WTC11 (cell line): Measurements from ENCODE around the gene GALNT6. TPM values are rescaled to one million over a fixed set of nuclear protein-coding genes. Genes with fewer than 3 reads are reported as not detected.
"Not testable (repeated sequence)": the region's sequence is repeated elsewhere in the genome, so short reads cannot be mapped to it uniquely, and the experiment has no call there.

Source experiments
- ATAC-seq: fragments of 200-7000 bp; cut with Tn5 transposase; 2 replicates; pipeline ENCODE4 v1.10.0; 2021; ENCODE audit warnings: mild to moderate bottlenecking, moderate library complexity
- CTCF ChIA-PET: fragments of 300-600 bp; sonication (Branson Sonifier 250); formaldehyde crosslinking; loops from one replicate; lab custom pipeline; 2021; ENCODE audit warnings: antibody characterized with exemption; lab: Charles Lee
- POLR2A ChIA-PET: fragments of 350-600 bp; sonication (Branson Sonifier 250); formaldehyde crosslinking; loops from one replicate; lab custom pipeline; 2021; ENCODE audit warnings: antibody characterized with exemption; lab: Charles Lee
- DNase-seq: peaks from one replicate; pipeline ENCODE4 v3.0.0; 2021; ENCODE audit warnings: low spot score
- H3K27ac Mint-ChIP-seq: 2 replicates; pipeline ENCODE4 v1.8.0; 2021; ENCODE audit warnings: mixed read lengths
- H3K27me3 Mint-ChIP-seq: 2 replicates; pipeline ENCODE4 v1.8.0; 2021; ENCODE audit warnings: low read depth, mild to moderate bottlenecking, moderate library complexity, mixed read lengths
- H3K36me3 Mint-ChIP-seq: 2 replicates; pipeline ENCODE4 v1.8.0; 2021; ENCODE audit warnings: mixed read lengths
- H3K4me1 Mint-ChIP-seq: 2 replicates; pipeline ENCODE4 v1.8.0; 2022; ENCODE audit warnings: mixed read lengths
- H3K4me3 Mint-ChIP-seq: 2 replicates; pipeline ENCODE4 v1.8.0; 2021; ENCODE audit warnings: mild to moderate bottlenecking, moderate library complexity, mixed read lengths
- H3K9me3 Mint-ChIP-seq: 2 replicates; pipeline ENCODE4 v1.8.0; 2021; ENCODE audit warnings: mixed read lengths
- AFF4 ChIP-seq: sonication (generic); formaldehyde crosslinking; IDR thresholded peaks from 2 replicates; pipeline ENCODE4 v1.8.1; 2023; ENCODE audit warnings: mild to moderate bottlenecking, missing genetic modification reagents, borderline replicate concordance
- AR ChIP-seq: fragments of 250-450 bp; sonication (Bioruptor Pico); IDR thresholded peaks from 2 replicates; pipeline ENCODE4 v1.9.0; 2021; ENCODE audit warnings: mild to moderate bottlenecking
- ATF2 ChIP-seq: sonication (generic); formaldehyde crosslinking; IDR thresholded peaks from 2 replicates; pipeline ENCODE4 v1.8.1; 2022; ENCODE audit warnings: low read depth, missing genetic modification reagents, borderline replicate concordance
- CBFB ChIP-seq: sonication (generic); formaldehyde crosslinking; IDR thresholded peaks from 2 replicates; pipeline ENCODE4 v1.8.1; 2022; ENCODE audit warnings: mild to moderate bottlenecking, low read depth, missing genetic modification reagents
- FOXJ3 ChIP-seq: sonication (generic); formaldehyde crosslinking; IDR thresholded peaks from 2 replicates; pipeline ENCODE4 v1.9.0; 2021; ENCODE audit warnings: missing genetic modification reagents, mild to moderate bottlenecking, borderline replicate concordance
- FOXP1 ChIP-seq: sonication (generic); formaldehyde crosslinking; IDR thresholded peaks from 2 replicates; pipeline ENCODE4 v1.8.0; 2022; ENCODE audit warnings: missing genetic modification reagents, mild to moderate bottlenecking, moderate library complexity, borderline replicate concordance
- HMGXB4 ChIP-seq: sonication (generic); formaldehyde crosslinking; IDR thresholded peaks from 2 replicates; pipeline ENCODE4 v1.8.1; 2023; ENCODE audit warnings: mild to moderate bottlenecking, moderate library complexity, missing genetic modification reagents
- IRF1 ChIP-seq: sonication (generic); formaldehyde crosslinking; IDR thresholded peaks from 2 replicates; pipeline ENCODE4 v1.8.0; 2023; ENCODE audit warnings: missing genetic modification reagents
- MYBL2 ChIP-seq: sonication (generic); formaldehyde crosslinking; IDR thresholded peaks from 2 replicates; pipeline ENCODE4 v1.8.1; 2023; ENCODE audit warnings: mild to moderate bottlenecking, moderate library complexity, missing genetic modification reagents
- NFATC4 ChIP-seq: fragments of 250-450 bp; sonication (Bioruptor Pico); IDR thresholded peaks from 2 replicates; pipeline ENCODE4 v1.9.0; 2021; ENCODE audit warnings: mild to moderate bottlenecking
- NR1H2 ChIP-seq: sonication (generic); formaldehyde crosslinking; IDR thresholded peaks from 2 replicates; pipeline ENCODE4 v1.9.0; 2021; ENCODE audit warnings: mild to moderate bottlenecking, moderate library complexity, missing genetic modification reagents
- OVOL2 ChIP-seq: fragments of 250-450 bp; sonication (Bioruptor Pico); IDR thresholded peaks from 2 replicates; pipeline ENCODE4 v1.9.0; 2021; ENCODE audit warnings: mild to moderate bottlenecking, borderline replicate concordance
- TCF7 ChIP-seq: sonication (generic); formaldehyde crosslinking; IDR thresholded peaks from 2 replicates; pipeline ENCODE4 v1.8.0; 2022; ENCODE audit warnings: mild to moderate bottlenecking, low read depth, missing genetic modification reagents, moderate library complexity
- USF2 ChIP-seq: sonication (generic); formaldehyde crosslinking; IDR thresholded peaks from 2 replicates; pipeline ENCODE4 v1.8.1; 2023; ENCODE audit warnings: mild to moderate bottlenecking, missing genetic modification reagents, moderate library complexity
- ZBTB21 ChIP-seq: sonication (generic); formaldehyde crosslinking; IDR thresholded peaks from 2 replicates; pipeline ENCODE4 v1.8.1; 2023; ENCODE audit warnings: mild to moderate bottlenecking, missing genetic modification reagents, borderline replicate concordance
- ZNF121 ChIP-seq: sonication (generic); formaldehyde crosslinking; IDR thresholded peaks from 2 replicates; pipeline ENCODE4 v1.8.0; 2023; ENCODE audit warnings: missing genetic modification reagents
- ZNF416 ChIP-seq: fragments of 250-450 bp; sonication (Bioruptor Pico); IDR thresholded peaks from 2 replicates; pipeline ENCODE4 v1.9.0; 2021; ENCODE audit warnings: mild to moderate bottlenecking, inconsistent platforms
- ZNF423 ChIP-seq: fragments of 250-450 bp; sonication (Bioruptor Pico); IDR thresholded peaks from 2 replicates; pipeline ENCODE4 v2.1.2; 2022; ENCODE audit warnings: mild to moderate bottlenecking, moderate library complexity
- ZNF512 ChIP-seq: sonication (generic); formaldehyde crosslinking; IDR thresholded peaks from 2 replicates; pipeline ENCODE4 v1.8.1; 2022; ENCODE audit warnings: missing genetic modification reagents, borderline replicate concordance
- ZNF671 ChIP-seq: fragments of 250-450 bp; sonication (Bioruptor Pico); IDR thresholded peaks from 2 replicates; pipeline ENCODE4 v1.8.0; 2021; ENCODE audit warnings: mild to moderate bottlenecking
- total RNA-seq: library from RNA; stranded (reverse); gene quantifications from 3 replicates; pipeline ENCODE4 v1.2.3, GENCODE V29; 2021

GALNT6 gene
- total RNA-seq, 1 experiment from 2014 or later = 18.3 TPM

- Mint-ChIP-seq H3K27me3 (no peaks in the 10 kb centered on the region), H3K4me1 (peaks cover 3% of the 10 kb centered on the region)
- CTCF ChIA-PET = interaction anchor here (1.2 to 5.2 kb wide), 4 partner anchors 11 to 77 kb away, joined by 5 to 133 read pairs (median 26); partner anchors contain the start of gene SMAGP
Observed at GRCh38 chr12:51339750-51340149, 51.5 kb downstream of the GALNT6 start.

GRCh38 chr12:51337336-51337735 is 53.9 kb downstream of the GALNT6 start:
- POLR2A ChIA-PET, H3K36me3 Mint-ChIP-seq, H3K27me3 Mint-ChIP-seq, H3K9me3 Mint-ChIP-seq, ATAC-seq, H3K27ac Mint-ChIP-seq, DNase-seq, H3K4me3 Mint-ChIP-seq, H3K4me1 Mint-ChIP-seq: not testable (repeated sequence)
- CTCF ChIA-PET = interaction anchor here (0.7 to 1.1 kb wide), 4 partner anchors 25 to 1988 kb away, joined by 3 to 5 read pairs (median 4); partner anchors contain the start of genes SMAGP and TMBIM6

More at GRCh38 chr12:51339750-51340149, 51.5 kb downstream of the GALNT6 start:
- H3K27ac Mint-ChIP-seq = no peak overlapping the region
- POLR2A ChIA-PET = no interaction called here
- ATAC-seq (peak; percentile 60), DNase-seq (no peak)
- H3K4me3 Mint-ChIP-seq = no peak overlapping the region
- no peak for TF ChIP-seq ZNF121 (CRISPR knock-in tag)
- TF ChIP-seq ZNF671 (CRISPR knock-in tag) = no peak
- TF ChIP-seq ATF2 (CRISPR knock-in tag) = no peak
- TF ChIP-seq MYBL2 (CRISPR knock-in tag) = no peak
- no peak for TF ChIP-seq OVOL2
- TF ChIP-seq ZNF423 = no peak
- no peak for TF ChIP-seq TCF7
- no peak for TF ChIP-seq NFATC4 (CRISPR knock-in tag)
- TF ChIP-seq FOXJ3 = no peak
- no peak for TF ChIP-seq NR1H2 (CRISPR knock-in tag)
- no peak for TF ChIP-seq ZNF512 (CRISPR knock-in tag)
- no peak for TF ChIP-seq USF2 (CRISPR knock-in tag)
- TF ChIP-seq FOXP1 (CRISPR knock-in tag) = no peak
- no peak for TF ChIP-seq AR (CRISPR knock-in tag)
- H3K36me3 Mint-ChIP-seq = no peaks in the 10 kb centered on the region
- no peaks in the 10 kb centered on the region for H3K9me3 Mint-ChIP-seq

- ChIA-PET CTCF (interaction anchor here (1.7 to 2.3 kb wide), 2 partner anchors 15 to 67 kb away, joined by 3 to 8 read pairs; no protein-coding TSS in a partner anchor), POLR2A (interaction anchor here (1.6 kb wide), 1 partner anchor 66 kb away, joined by 4 read pairs; no protein-coding TSS in a partner anchor)
- Mint-ChIP-seq H3K9me3 (no peaks in the 10 kb centered on the region), H3K27ac (no peak overlapping the region), H3K4me1 (no peaks in the 10 kb centered on the region), H3K4me3 (no peak overlapping the region), H3K27me3 (no peaks in the 10 kb centered on the region; the same call in 1 of the 2 replicates), H3K36me3 (no peaks in the 10 kb centered on the region)
- DNase-seq (no peak), ATAC-seq (no peak)
- no peak for TF ChIP-seq AFF4 (CRISPR knock-in tag)
- TF ChIP-seq ZNF416 (CRISPR knock-in tag) = no peak
- no peak for TF ChIP-seq IRF1 (CRISPR knock-in tag)
- TF ChIP-seq ZBTB21 = no peak
- TF ChIP-seq HMGXB4 (CRISPR knock-in tag) = no peak
- TF ChIP-seq CBFB (CRISPR knock-in tag) = no peak
Observed at GRCh38 chr12:51335931-51336330, 55.3 kb downstream of the GALNT6 start.
